Fibroblast of gingiva (primary cell): ENCODE measurements around the gene MYO1D.
"Not testable (repeated sequence)": the region's sequence is repeated elsewhere in the genome, so short reads cannot be mapped to it uniquely, and the experiment has no call there.

Experiments used
- DNase-seq: peaks from one replicate; pipeline ENCODE4 v3.0.0-alpha.2; 2011; ENCODE audit warnings: low read depth

The MYO1D gene

DNA sequence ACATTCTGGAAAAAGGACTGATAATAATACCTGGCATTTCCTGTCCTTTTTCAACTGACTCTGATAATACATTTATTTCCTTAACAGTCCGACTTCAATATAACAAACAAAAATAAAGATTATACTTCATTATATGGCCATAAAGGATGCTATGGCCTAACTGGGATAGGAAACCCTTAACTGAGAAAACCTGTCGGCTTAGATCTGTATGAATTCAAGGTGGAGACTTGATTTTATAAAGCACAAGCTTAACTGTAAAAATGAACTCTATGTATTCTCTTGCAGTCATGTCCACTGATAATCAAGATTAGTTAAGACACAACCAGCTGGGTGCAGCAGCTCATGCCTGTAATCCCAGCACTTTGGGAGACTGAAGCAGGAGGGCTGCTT is 102.2 kb downstream of the MYO1D start:
- DNase-seq: no peak

- DNase-seq: no peak
These were observed 102.8 kb downstream of the MYO1D start for GRCh38 chr17:32773856-32774694.

DNA sequence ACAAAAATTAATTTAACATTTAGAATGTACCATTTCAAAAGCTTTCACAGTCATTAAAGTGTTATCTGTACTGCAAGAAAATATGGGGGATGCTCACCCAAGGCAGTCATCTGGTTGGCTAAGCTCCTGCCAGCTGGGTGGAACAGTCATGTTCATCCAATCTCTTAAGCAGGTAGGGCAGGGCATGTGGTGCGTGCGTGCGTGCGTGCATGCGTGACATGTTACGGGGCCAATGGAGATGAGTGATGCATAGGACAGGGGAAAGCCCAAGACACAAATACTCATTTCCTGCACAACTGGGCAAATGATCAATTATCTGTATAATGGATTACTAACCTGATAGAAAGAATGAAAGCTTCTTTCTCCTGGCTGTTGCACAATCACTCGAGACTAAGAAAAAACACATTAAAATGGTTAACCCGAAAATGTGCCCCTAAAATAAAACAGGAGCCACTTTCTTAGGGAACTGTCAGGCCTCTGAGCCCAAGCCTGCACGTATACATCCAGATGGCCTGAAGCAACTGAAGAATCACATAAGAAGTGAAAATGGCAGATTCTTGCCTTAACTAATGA is 104.4 kb downstream of the MYO1D start:
- DNase-seq: no peak

- DNase-seq: no peak
These were observed 105.5 kb downstream of the MYO1D start for GRCh38 chr17:32771396-32771795.

DNA sequence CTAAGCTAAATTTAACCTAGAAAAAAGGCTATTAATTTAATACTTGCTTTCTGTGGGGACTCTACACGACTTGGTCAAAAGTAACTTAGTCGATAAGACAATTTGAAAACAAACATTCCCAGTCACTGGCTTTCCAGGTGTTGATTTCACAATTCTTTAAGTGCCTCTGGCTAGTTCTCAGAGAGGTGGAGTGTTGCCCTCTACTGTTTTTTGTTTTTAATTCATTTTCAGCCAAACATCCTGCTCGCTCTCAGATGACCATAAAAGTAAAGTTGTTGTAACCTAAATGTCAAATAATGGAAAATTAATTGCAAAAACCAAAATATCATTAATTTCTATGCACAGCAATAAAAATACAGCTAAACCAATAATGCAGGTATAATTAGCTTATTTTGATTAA is 107.1 kb downstream of the MYO1D start:
- DNase-seq: no peak

DNA sequence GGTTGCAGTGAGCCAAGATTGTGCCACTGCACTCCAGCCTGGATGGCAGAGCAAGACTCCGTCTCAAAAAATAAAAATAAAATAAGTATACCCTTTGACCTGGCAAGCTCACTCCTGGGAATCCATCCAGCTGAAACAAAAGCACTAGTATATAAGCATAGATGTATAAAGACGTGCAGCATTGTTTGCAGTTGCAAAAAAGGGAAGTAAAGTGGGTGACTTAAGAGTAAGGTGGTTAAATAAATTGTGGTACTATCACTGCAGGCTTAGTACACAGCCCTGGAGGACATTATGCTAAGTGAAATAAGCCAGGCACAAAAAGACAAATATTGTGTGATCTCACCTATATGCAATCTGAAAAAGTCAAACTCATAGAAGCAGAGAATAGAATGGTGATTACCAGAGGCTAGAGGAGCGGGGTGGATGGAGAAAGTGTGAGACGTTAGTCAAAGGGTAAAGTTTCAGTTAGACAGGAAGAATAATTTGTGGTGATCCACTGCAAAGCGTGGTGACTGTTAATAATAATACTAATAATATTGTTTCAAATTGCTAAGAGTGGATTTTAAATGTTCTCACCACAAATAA is 113.0 kb downstream of the MYO1D start:
- DNase-seq: no peak

- DNase-seq: no peak
These were observed 117.4 kb downstream of the MYO1D start for GRCh38 chr17:32759476-32759875.

DNA sequence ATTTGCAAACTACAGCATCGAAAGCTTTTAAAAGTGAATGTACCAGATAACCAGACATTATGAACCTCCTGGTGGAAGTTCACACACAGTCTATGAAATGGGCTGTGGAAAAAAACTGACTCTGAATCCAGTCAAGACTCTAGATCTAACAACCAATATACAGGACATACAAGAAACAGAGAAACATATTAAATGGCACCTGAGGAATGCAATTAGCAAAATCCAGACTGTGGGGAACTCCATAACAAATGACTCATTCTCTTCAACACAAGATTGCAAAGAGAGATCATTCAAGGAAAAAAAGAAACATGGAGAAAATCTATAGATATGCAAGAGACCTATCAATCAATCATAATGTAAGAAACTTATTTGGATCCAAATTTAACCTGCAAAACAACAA is 119.0 kb downstream of the MYO1D start:
- DNase-seq: no peak

DNA sequence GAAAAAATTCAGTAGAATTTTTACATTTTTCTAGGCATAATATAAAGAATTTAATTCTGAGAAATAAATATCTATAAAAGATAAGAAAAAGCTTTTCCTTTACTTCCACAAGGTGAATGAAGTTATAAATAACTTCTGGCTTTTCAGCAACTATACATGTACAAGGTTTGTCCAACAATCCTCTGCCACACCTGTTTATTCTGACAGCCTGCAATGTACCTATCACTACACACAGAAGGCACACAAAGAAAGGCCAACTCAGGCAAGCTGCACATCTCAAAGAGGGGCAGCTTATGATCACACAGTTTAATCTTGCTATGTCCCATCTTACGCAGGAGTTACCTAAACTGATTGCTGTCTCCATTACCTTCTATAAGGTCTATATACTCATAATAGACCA is 120.2 kb downstream of the MYO1D start:
- no peak for DNase-seq

DNA sequence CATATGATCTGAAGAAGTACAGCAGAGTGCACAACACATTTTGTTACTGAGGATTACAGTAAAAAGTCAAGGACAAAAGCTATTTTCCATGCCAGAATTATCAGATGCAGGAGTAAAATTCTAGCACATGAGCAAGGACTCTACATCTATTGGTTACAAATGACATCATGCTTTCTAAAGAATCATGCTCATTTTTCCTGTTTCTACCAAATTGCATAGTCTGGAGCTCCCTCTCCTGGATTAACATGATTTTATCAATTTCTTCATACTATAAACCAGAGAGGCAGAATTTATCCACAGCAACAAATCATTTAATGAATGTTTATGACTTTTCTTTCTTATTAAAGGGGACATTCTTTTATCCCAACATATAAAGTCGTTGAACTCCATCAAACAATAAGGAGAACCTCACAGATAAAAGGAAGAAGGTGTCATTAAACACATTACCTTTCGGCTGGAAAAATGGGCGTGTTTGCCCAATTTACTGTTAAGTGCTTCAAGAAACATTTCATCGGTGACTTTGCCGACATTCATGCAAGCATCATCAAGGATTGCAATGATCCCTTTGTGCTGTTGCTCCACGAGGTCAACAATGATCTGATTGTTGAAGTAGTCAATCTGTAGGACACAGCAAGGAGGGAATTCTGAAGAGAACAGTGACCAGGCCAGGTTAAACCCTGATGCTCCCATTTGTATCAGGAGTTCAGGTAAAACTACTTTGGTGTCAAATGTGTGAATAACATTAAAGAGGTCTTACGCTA is 121.7 kb downstream of the MYO1D start:
- peak; percentile 57 for DNase-seq

DNA sequence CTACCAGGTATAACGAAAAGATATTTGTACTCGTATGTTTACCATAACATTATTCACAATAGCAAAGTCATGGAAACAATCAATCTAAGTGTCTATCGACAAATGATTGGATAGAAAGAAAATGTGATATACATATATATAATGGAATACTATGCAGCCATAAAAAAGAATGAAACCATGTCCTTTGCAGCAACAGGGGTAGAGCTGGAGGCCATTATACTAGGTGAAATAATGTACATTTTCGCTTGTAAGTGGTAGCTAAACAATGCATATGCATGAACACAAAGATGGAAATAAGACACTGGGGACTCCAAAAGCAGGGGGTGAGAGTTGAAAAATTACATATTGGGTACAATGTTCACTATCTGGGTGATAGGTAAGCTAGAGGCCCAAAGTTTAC is 124.0 kb downstream of the MYO1D start:
- DNase-seq: no peak

DNA sequence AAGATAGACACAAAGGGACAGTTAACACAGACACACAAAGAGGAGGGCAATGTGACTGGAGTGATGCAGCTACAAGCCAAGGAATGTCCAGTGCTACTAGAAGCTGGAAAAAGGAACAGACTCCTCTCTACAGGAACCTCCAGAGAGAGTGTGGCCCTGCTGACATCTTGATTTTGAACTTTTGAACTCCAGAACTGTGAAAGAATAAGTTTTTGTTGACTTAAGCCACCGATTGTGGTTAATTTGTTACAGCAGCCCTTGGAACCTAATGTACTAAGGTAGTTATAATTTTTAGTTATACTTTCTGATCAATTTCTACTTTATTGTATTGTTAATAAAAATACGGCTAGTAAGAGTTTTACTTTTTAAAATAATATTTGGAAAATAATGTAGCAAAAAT is 129.1 kb downstream of the MYO1D start:
- DNase-seq: no peak

DNA sequence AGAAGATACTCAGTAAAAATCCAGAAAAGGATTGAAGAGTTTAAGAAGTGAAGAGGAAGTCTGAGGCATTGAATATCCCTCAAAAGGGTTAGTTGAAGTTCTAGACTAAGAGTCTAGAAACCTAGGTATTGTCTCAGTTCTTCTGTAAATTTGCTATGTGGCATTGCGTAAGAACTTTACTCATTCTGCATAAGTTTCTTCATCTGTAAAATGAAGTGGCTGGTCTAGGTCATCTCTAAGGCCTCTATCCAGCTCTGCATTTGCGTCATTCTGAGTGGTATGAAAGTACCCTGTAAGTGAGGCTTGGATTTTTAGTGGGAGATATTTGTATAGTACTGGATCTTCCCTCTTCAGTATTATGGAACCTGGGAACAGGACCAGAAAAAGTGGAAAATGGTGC is 130.2 kb downstream of the MYO1D start:
- peak; percentile 46 for DNase-seq

DNA sequence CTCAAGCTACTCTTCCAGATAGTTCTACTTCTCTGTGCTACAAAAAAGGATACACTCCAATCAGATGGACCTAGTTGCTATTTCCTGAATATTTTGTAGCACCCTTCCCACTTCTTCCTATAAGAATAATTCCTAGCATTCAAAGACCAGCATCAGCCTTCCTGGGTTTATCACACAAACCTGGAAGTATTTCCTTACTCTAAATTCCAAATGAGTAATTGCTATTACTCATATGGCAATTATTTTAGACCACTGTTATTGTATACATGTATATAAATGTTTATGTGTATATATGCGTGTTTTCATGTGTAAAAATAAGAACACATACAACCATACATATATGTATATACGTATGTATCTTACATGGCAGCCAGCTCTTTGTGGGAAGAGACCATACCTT is 130.6 kb downstream of the MYO1D start:
- DNase-seq: no peak

DNA sequence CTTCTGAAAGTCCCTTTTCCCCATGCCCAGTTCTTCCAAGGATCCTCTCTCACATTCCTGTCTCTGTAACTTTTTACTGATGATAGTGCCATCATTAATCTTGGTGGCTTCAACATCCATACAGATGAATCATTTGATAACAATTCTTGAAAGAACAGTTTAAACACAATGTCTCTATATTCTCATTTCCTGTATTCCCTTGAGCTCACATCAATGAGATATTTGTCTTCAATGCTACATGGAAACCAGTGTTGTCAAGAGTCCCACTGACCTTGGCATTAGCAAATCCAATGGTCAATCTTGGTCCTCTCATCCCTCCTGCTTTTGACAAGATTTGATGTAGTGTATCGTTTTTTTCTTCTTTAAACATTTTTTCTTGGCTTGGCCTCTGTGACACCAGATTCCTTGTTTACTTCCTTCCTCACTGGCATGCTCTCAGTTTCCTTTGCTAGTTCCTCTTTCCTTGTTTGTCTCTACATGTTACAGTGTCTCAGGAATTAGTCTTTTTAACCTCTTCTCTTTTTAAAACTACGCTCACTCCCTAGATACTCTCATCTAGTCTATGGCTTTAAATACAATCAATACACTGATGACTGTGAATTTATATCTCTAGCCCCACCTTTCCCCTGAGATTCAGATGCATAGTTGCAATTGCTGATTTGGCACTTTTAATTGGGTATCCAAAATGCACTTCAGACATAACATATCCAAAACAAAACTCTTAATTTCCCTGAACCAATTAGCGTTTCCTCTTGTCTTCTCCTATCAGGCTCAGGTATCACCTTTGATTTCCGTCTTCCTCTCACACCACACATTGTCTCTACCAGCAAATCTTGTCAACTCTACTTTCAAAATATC is 134.0 kb downstream of the MYO1D start:
- DNase-seq: no peak

- peak; percentile 4 for DNase-seq
These were observed 135.5 kb downstream of the MYO1D start for GRCh38 chr17:32741381-32741780.

DNA sequence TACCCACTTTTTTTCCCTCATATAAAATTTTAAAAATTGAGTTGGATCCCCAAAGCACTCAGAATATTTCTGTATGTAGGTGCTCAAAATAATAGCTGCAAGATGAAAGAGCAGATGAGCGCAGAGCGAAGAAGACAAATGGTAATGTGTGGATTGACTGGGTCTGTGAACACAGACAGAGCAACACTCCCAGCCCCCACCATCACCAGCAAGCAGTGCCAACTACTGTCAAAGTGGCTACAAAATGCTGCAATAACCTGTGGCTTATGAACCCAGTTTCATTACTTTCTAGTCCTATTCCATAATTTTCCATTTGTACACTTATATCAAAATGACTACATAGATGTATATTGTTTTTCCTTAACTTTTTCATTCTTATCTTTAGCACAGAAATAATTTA is 137.2 kb downstream of the MYO1D start:
- DNase-seq: no peak

- DNase-seq: not testable (repeated sequence)
These were observed 137.8 kb downstream of the MYO1D start for GRCh38 chr17:32739151-32739550.

DNA sequence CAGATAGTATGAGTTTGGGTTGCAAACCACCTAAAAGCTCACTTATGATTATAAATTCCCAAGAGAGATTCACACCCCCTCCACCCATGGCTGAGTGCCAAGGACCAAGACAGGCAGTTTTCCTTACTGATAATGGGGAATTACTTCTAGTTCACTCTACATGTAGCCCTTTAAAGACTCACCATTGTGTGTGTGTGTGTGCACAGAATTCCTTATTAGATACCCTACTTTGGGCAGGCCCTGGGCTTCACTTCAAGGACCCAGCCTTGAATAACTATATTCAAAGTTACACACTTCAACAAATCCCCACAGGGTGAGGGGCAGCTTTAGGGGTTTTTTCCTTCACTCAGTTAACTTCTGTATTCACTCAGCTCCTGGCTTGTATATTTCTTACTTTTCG is 143.5 kb downstream of the MYO1D start:
- DNase-seq: no peak

- DNase-seq: no peak
These were observed 144.0 kb downstream of the MYO1D start for GRCh38 chr17:32732900-32733299.

DNA sequence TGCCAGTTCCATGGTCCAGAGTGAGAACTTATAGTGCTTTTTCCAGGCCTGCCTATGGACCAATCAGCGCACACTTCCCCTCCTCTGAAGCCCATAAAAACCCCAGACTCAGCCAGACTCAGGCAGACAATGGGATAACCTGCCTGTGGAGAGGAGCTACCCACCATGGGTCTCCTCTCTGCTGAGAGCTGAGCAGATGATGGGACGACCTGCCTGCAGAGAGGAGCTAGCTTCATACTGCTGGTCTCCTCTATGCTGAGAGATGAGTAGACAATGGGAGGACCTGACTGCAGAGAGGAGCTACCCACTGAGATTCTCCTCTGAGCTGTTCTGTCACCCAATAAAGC is 144.7 kb downstream of the MYO1D start:
- no peak for DNase-seq
